Adrenal gland (tissue), 5 donors: ENCODE measurements around the gene INSL6.

Experiments used
- POLR2A ChIP-seq, 2 donors: fragments of 450-650 bp; IDR thresholded peaks; one replicate each; pipeline ENCODE4 v1.6.1; 2017; ENCODE audit warnings: antibody characterized with exemption in 2 of 2, mild to moderate bottlenecking in 2 of 2, moderate library complexity in 1 of 2
- TF ChIP-seq, protein P1 (sequence below), 6 experiments: fragments of 450-650 bp in 4 of 6; fragments of 200-600 bp in 2 of 6; sonication (generic) in 1 of 6; IDR thresholded peaks; 1 replicate in 5 of 6; 2 replicates in 1 of 6; pipeline versions ENCODE4 v1.5.1 to v1.8.0; 2016 to 2021; ENCODE audit warnings: antibody characterized with exemption in 6 of 6, mild to moderate bottlenecking in 2 of 6, moderate library complexity in 1 of 6
- donor health status: DM: no; HTN: no; CAD: no.

GRCh38 chr9:5185220-5185840 is at the start of gene INSL6:
- TF ChIP-seq, protein P1, sequence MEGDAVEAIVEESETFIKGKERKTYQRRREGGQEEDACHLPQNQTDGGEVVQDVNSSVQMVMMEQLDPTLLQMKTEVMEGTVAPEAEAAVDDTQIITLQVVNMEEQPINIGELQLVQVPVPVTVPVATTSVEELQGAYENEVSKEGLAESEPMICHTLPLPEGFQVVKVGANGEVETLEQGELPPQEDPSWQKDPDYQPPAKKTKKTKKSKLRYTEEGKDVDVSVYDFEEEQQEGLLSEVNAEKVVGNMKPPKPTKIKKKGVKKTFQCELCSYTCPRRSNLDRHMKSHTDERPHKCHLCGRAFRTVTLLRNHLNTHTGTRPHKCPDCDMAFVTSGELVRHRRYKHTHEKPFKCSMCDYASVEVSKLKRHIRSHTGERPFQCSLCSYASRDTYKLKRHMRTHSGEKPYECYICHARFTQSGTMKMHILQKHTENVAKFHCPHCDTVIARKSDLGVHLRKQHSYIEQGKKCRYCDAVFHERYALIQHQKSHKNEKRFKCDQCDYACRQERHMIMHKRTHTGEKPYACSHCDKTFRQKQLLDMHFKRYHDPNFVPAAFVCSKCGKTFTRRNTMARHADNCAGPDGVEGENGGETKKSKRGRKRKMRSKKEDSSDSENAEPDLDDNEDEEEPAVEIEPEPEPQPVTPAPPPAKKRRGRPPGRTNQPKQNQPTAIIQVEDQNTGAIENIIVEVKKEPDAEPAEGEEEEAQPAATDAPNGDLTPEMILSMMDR (IDR thresholded peaks at IDR 0.05), result no peak
- TF ChIP-seq POLR2A (IDR thresholded peaks at IDR 0.05), result no peak
